ENCODE data around the gene NOSTRIN. TPM values are rescaled to one million over a fixed set of nuclear protein-coding genes. Genes with fewer than 3 reads are reported as not detected.
A peak's percentile ranks its signal among the peaks of the same experiment; 100 is the strongest.

Gene NOSTRIN
- total RNA-seq, result 10 to 100 TPM in 1 of 4 donors, 1 to 10 TPM in 3; 5.0 to 16.1 (median 6.4) TPM

- Histone ChIP-seq H3K27ac (peak within 1 kb of the TSS; percentile 49 to 67 (median 60)), H3K4me3 (peak within 1 kb of the TSS; percentile 8 to 48 (median 22)), H3K27me3 (no peaks in the 10 kb centered on the region), H3K9me3 (no peaks in the 10 kb centered on the region), H3K4me1 (peaks cover 3 to 8% of the 10 kb centered on the region in 2 donors), H3K36me3 (no peaks in the 10 kb centered on the region)
- ATAC-seq, result peak; percentile 56 to 76
- in situ Hi-C loops (cut with MboI; ENCODE audit: low sequenced_read_pairs in 4 of 4), result no loop called here
- DNase-seq, result no peak
- intact Hi-C loops (cut with DNase I; ENCODE audit: low total_unique reads), result no loop called here
- TF ChIP-seq POLR2A (IDR thresholded peaks at IDR 0.05), result peak; percentile 27 to 43
- TF ChIP-seq CTCF (IDR thresholded peaks at IDR 0.05 in 4 of 5, conservative IDR thresholded peaks at IDR 0.05 in 1 of 5), result no peak
Measured at GRCh38 chr2:168801961-168802858, at the start of gene NOSTRIN. NOSTRIN (plus strand) TSS chr2:168802637; CDS start chr2:168802647, 10 bp downstream.

- in situ Hi-C loops (cut with MboI; ENCODE audit: low sequenced_read_pairs in 4 of 4), result loop anchor here in 2 of 4 donors (5.0 to 10.0 kb wide), 2 partner anchors 407 to 409 kb away; no protein-coding TSS in a partner anchor
- H3K27ac ChIP-seq, result no peak overlapping the region
- TF ChIP-seq POLR2A (IDR thresholded peaks at IDR 0.05), result no peak
- no peak for TF ChIP-seq CTCF (IDR thresholded peaks at IDR 0.05 in 4 of 5, conservative IDR thresholded peaks at IDR 0.05 in 1 of 5)
- intact Hi-C loops (cut with DNase I; ENCODE audit: low total_unique reads), result no loop called here
- H3K9me3 ChIP-seq, result no peaks in the 10 kb centered on the region
- no peaks in the 10 kb centered on the region for H3K36me3 ChIP-seq
- ATAC-seq (no peak), DNase-seq (no peak)
- H3K27me3 ChIP-seq, result no peaks in the 10 kb centered on the region
- H3K4me3 ChIP-seq, result no peak overlapping the region
- peaks cover 12 to 29% of the 10 kb centered on the region in 2 donors for H3K4me1 ChIP-seq
Measured at GRCh38 chr2:168753765-168754329, 48.6 kb upstream of the NOSTRIN start.

- Histone ChIP-seq H3K27ac (no peak overlapping the region), H3K4me3 (no peak overlapping the region), H3K9me3 (no peaks in the 10 kb centered on the region), H3K27me3 (no peaks in the 10 kb centered on the region), H3K36me3 (no peaks in the 10 kb centered on the region), H3K4me1 (peaks cover 6 to 13% of the 10 kb centered on the region in 2 donors)
- in situ Hi-C loops (cut with MboI; ENCODE audit: low sequenced_read_pairs in 4 of 4), result loop anchor here in 3 of 4 donors (5.0 to 10.0 kb wide), 2 partner anchors 410 to 412 kb away; no protein-coding TSS in a partner anchor
- DNase-seq, result no peak
- no peak for ATAC-seq
- intact Hi-C loops (cut with DNase I; ENCODE audit: low total_unique reads), result no loop called here
- TF ChIP-seq POLR2A (IDR thresholded peaks at IDR 0.05) (no peak), CTCF (IDR thresholded peaks at IDR 0.05 in 4 of 5, conservative IDR thresholded peaks at IDR 0.05 in 1 of 5) (no peak)
Measured at GRCh38 chr2:168757223-168757622, 45.2 kb upstream of the NOSTRIN start.

GRCh38 chr2:168758970-168759820 lies 43.2 kb upstream of the NOSTRIN start:
- H3K4me1 ChIP-seq, result peaks cover 6 to 13% of the 10 kb centered on the region in 2 donors
- in situ Hi-C loops (cut with MboI; ENCODE audit: low sequenced_read_pairs in 4 of 4) (loop anchor here in 3 of 4 donors (5.0 to 10.0 kb wide), 2 partner anchors 412 to 414 kb away; no protein-coding TSS in a partner anchor), intact Hi-C loops (cut with DNase I; ENCODE audit: low total_unique reads) (loop anchor here (1.0 kb wide), 1 partner anchor 413 kb away; no protein-coding TSS in a partner anchor)
- peak; percentile 21 to 62 (median 49) for TF ChIP-seq CTCF (IDR thresholded peaks at IDR 0.05 in 4 of 5, conservative IDR thresholded peaks at IDR 0.05 in 1 of 5)
- no peak for TF ChIP-seq POLR2A (IDR thresholded peaks at IDR 0.05)
- H3K9me3 ChIP-seq, result no peaks in the 10 kb centered on the region
- no peak overlapping the region for H3K4me3 ChIP-seq
- DNase-seq, result no peak
- H3K36me3 ChIP-seq, result no peaks in the 10 kb centered on the region
- no peaks in the 10 kb centered on the region for H3K27me3 ChIP-seq
- no peak overlapping the region for H3K27ac ChIP-seq
- ATAC-seq, result peak; percentile 77 to 82

Data from gastrocnemius medialis (tissue), 4 donors.